Hair follicle dermal papilla cell (primary cell): ENCODE measurements around the gene COX6B2. TPM values are rescaled to one million over a fixed set of nuclear protein-coding genes. Genes with fewer than 3 reads are reported as not detected.

Experiments used
- total RNA-seq: library from RNA; depleted of rRNA; stranded (reverse); fragments of >200 nt; gene quantifications from 2 replicates; pipeline ENCODE4 v1.2.3, GENCODE V29; 2012

COX6B2 gene
- total RNA-seq: not detected in 2 replicates

GRCh38 chr19:55354698-55355212 is at the start of gene COX6B2:
Gene COX6B2, minus strand, starts transcription at chr19:55354719. Its CDS starts 198 bp downstream, at chr19:55354521.

DNA sequence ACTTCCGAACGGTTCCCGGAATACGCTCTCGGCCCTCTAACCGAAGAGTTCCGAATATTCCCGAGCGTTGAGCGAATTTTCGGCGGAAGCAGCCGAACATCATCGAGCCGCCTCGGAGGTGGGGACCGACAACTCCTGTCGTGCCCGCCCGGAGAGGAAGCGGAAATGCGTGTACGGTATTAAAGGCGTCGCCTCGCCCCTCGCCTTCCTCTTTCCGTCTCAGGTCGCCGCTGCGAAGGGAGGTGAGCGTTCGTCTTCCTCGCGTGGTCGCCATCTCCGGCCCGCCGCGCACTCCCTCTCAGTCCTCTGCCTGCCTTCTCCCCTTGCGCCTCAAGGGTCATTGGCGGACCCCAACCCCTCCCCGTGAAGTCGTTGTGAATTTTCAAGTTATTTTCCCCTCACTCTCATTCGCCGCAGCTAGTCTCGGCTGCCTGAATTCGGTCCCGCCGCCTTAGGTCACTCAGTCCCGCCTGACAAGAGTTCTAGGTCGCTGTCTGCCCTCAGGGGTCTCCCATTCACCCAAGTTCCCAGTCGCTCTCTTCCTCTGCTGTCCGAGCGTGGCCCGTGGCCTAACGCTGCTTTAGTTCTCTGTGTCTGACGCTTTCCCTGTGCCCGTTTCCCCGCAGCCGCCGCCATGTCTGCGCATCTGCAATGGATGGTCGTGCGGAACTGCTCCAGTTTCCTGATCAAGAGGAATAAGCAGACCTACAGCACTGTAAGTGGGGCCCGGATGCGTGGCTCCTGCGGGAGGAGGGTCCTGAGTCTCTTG is 31.4 kb upstream of the COX6B2 start, which contains the start of gene RPL28:
Gene RPL28 (plus strand): TSS at position 209 of the 769 bp plus-strand sequence. CDS start 426 bp downstream, at position 635.

GRCh38 chr19:55384131-55384919 is 29.8 kb upstream of the COX6B2 start, which contains the start of gene TMEM238:
Gene TMEM238, minus strand, starts transcription at chr19:55384292. Its CDS starts 33 bp downstream, at chr19:55384259.

GRCh38 chr19:55376241-55376933 is 21.9 kb upstream of the COX6B2 start, which contains the start of gene TMEM190:
Gene TMEM190, plus strand, starts transcription at chr19:55376826. Its CDS starts 28 bp downstream, at chr19:55376854.

GRCh38 chr19:55370305-55370988 is 15.9 kb upstream of the COX6B2 start, which contains the start of gene IL11:
Gene IL11, minus strand, starts transcription at chr19:55370463. Its CDS starts 153 bp downstream, at chr19:55370310.

DNA sequence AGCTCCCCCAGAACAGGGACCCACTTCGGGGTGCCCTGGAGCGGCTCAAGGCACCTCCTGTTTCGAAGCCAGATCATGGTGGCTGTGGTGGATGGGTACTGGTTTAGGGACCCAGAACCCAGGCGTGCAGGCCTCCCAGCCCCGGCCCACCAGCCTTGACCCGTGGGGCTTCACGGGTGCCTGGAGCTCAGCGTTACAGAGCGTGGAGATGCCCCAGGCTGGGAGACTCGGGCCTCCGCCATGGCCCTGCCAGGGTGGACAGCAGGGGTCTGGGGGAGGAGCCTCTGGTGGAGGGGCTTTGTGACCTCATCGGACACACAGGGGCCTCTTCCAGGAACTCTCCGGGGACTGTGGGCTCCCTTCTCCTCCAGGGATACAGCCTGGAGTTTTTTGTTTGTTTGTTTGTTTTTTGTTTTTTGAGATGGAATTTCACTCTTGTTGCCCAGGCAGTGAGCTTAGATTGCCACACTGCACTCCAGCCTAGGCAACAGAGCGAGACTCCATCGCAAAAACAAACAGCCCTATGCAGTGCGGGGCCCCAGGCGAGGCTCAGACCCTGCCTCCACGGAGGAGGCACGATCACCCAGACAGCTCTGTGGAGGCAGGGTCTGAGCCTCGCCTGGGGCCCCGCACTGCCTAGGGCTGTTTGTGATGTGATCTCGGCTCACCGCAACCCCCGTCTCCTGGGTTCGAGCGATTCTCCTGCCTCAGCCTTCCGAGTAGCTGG is 8.6 kb upstream of the COX6B2 start, which contains the start of gene GARIN5B:
Gene GARIN5B (minus strand): TSS at position 271 of the 727 bp plus-strand sequence. CDS start 194 bp downstream, at position 77.

GRCh38 chr19:55339105-55339888 is 15.2 kb downstream of the COX6B2 start, which contains the start of gene KMT5C:
Gene KMT5C, plus strand, starts transcription at chr19:55339876. Its CDS starts 2,061 bp downstream, at chr19:55341937.

DNA sequence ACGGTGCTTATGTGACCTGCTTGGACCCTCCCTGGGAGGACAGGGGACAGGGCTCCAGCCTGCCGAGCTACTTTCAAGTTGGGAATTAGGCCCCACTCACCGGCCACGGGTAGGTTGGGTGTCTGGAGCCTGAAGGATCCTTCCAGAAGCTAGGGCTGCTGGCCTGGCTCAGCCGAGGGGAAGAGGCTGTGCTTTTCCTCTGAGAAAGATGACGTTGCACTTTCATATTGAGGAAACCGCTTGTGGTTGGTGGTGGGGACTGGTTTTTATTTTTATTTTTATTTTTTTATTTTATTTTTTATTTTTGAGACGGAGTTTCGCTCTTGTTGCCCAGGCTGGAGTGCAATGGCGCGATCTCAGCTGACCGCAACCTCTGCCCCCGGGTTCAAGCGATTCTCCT is 29.3 kb downstream of the COX6B2 start, which contains the start of gene TMEM150B:
Gene TMEM150B (minus strand): TSS at position 170 of the 400 bp plus-strand sequence. CDS start 4,305 bp downstream, outside the sequence.

Other genes starting within 250 kb of the COX6B2 start
- 57.2 and 64.6 TPM in 2 replicates for gene PPP1R12C, start 237.1 kb downstream of the COX6B2 start, total RNA-seq
- 0.65 and 0.97 TPM in 2 replicates for gene TNNT1, start 205.5 kb downstream of the COX6B2 start, total RNA-seq
- not detected in 2 replicates for gene TNNI3, start 197.0 kb downstream of the COX6B2 start, total RNA-seq
- gene DNAAF3, start 188.1 kb downstream of the COX6B2 start, total RNA-seq: 0.24 TPM in 1 of 2 replicates, not detected in the other
- not detected in 2 replicates for gene SYT5, start 174.4 kb downstream of the COX6B2 start, total RNA-seq
- 1.1 and 1.2 TPM in 2 replicates for gene PTPRH, start 145.2 kb downstream of the COX6B2 start, total RNA-seq
- gene TMEM86B, start 126.0 kb downstream of the COX6B2 start, total RNA-seq: 1.6 and 3.6 TPM in 2 replicates
- gene PPP6R1, start 95.7 kb downstream of the COX6B2 start, total RNA-seq: 42.9 and 47.7 TPM in 2 replicates
- gene HSPBP1, start 74.6 kb downstream of the COX6B2 start, total RNA-seq: 23.4 and 28.8 TPM in 2 replicates
- gene BRSK1, start 70.7 kb downstream of the COX6B2 start, total RNA-seq: 4.9 and 5.1 TPM in 2 replicates
- not detected in 2 replicates for gene TMEM150B, start 29.4 kb downstream of the COX6B2 start, total RNA-seq
- gene KMT5C, start 14.8 kb downstream of the COX6B2 start, total RNA-seq: 6.5 and 8.0 TPM in 2 replicates
- not detected in 2 replicates for gene GARIN5B, start 8.5 kb upstream of the COX6B2 start, total RNA-seq
- gene IL11, start 15.7 kb upstream of the COX6B2 start, total RNA-seq: 1.8 and 3.9 TPM in 2 replicates
- gene TMEM190, start 22.1 kb upstream of the COX6B2 start, total RNA-seq: not detected in 2 replicates
- 0.16 TPM in 1 of 2 replicates, not detected in the other for gene TMEM238, start 29.6 kb upstream of the COX6B2 start, total RNA-seq
- gene RPL28, start 31.2 kb upstream of the COX6B2 start, total RNA-seq: 184 and 254 TPM in 2 replicates
- 26.6 and 29.0 TPM in 2 replicates for gene UBE2S, start 53.1 kb upstream of the COX6B2 start, total RNA-seq
- gene SHISA7, start 88.6 kb upstream of the COX6B2 start, total RNA-seq: not detected in 2 replicates
- 80.3 and 91.3 TPM in 2 replicates for gene ISOC2, start 106.9 kb upstream of the COX6B2 start, total RNA-seq
- not detected in 2 replicates for gene C19orf85, start 110.0 kb upstream of the COX6B2 start, total RNA-seq
- gene ZNF628, start 121.9 kb upstream of the COX6B2 start, total RNA-seq: 3.2 and 4.9 TPM in 2 replicates
- gene NAT14, start 130.5 kb upstream of the COX6B2 start, total RNA-seq: 14.1 and 14.5 TPM in 2 replicates
- gene SSC5D, start 133.7 kb upstream of the COX6B2 start, total RNA-seq: 48.0 and 60.0 TPM in 2 replicates
- gene SBK2, start 182.4 kb upstream of the COX6B2 start, total RNA-seq: 0.16 TPM in 1 of 2 replicates, not detected in the other
- 0.12 and 0.81 TPM in 2 replicates for gene SBK3, start 190.8 kb upstream of the COX6B2 start, total RNA-seq
- gene ZNF579, start 226.1 kb upstream of the COX6B2 start, total RNA-seq: 8.9 and 9.4 TPM in 2 replicates
- gene FIZ1, start 244.8 kb upstream of the COX6B2 start, total RNA-seq: 3.9 and 7.3 TPM in 2 replicates
- 10.2 and 10.4 TPM in 2 replicates for gene ZNF524, start 245.6 kb upstream of the COX6B2 start, total RNA-seq